Thyroid gland (tissue), 4 donors: Measurements from ENCODE around the gene CUL2. TPM values are rescaled to one million over a fixed set of nuclear protein-coding genes. Genes with fewer than 3 reads are reported as not detected.

Experiments
- DNase-seq, 2 donors: peaks; one replicate each; pipeline ENCODE4 v3.0.0-alpha.2; 2019
- H3K27ac ChIP-seq, 3 donors: fragments of 200-600 bp; sonication (generic); 1 replicate in 2 of 3; 2 replicates in 1 of 3; pipeline ENCODE4 v1.5.1; 2016 to 2019; ENCODE audit warnings: mild to moderate bottlenecking in 1 of 3, moderate library complexity in 1 of 3
- H3K27me3 ChIP-seq: fragments of 200-600 bp; sonication (generic); one replicate; pipeline ENCODE4 v1.5.1; 2019
- H3K36me3 ChIP-seq, 2 donors: fragments of 200-600 bp; sonication (generic); one replicate each; pipeline ENCODE4 v1.5.1; 2016 to 2019
- H3K4me1 ChIP-seq, 2 donors: fragments of 200-600 bp; sonication (generic); one replicate each; pipeline ENCODE4 v1.5.1; 2017 to 2019
- H3K4me3 ChIP-seq, 3 donors: fragments of 200-600 bp; sonication (generic); replicated peaks in 1 of 3; 1 replicate in 2 of 3; 2 replicates in 1 of 3; pipeline ENCODE4 v1.5.1; 2016; ENCODE audit warnings: mild to moderate bottlenecking in 1 of 3
- H3K9me3 ChIP-seq: fragments of 200-600 bp; sonication (generic); one replicate; pipeline ENCODE4 v1.5.1; 2017
- POLR2A ChIP-seq, 2 donors: fragments of 450-650 bp; IDR thresholded peaks; one replicate each; pipeline ENCODE4 v1.6.1; 2017; ENCODE audit warnings: antibody characterized with exemption in 2 of 2, mild to moderate bottlenecking in 2 of 2, moderate library complexity in 1 of 2
- WGBS, 2 donors: methylation state at CpG; one replicate each; pipeline ENCODE4 v1.1.5; 2017; 5-methylcytosine and 5-hydroxymethylcytosine counted together
- intact Hi-C: fragments of 100-400 bp; cut with DNase I; formaldehyde crosslinking; loops from one replicate; pipeline ENCODE4 v1.15.1; 2023
- total RNA-seq, 4 donors: library from RNA; depleted of rRNA; stranded (reverse); fragments of >200 nt; gene quantifications; one replicate each; pipeline ENCODE4 v1.2.3, GENCODE V29; 2016
- TF ChIP-seq, protein P1 (sequence below), 6 experiments: fragments of 200-600 bp in 3 of 6; fragments of 450-650 bp in 3 of 6; sonication (generic) in 3 of 6; IDR thresholded peaks; one replicate each; pipeline ENCODE4 v1.5.1; 2016 to 2019; ENCODE audit warnings: antibody characterized with exemption in 6 of 6, mild to moderate bottlenecking in 2 of 6, inconsistent platforms in 1 of 6, moderate library complexity in 1 of 6

The CUL2 gene
- total RNA-seq, 4 donors from 2014 or later = 16.5 to 19.0 (median 18.2) TPM

DNA sequence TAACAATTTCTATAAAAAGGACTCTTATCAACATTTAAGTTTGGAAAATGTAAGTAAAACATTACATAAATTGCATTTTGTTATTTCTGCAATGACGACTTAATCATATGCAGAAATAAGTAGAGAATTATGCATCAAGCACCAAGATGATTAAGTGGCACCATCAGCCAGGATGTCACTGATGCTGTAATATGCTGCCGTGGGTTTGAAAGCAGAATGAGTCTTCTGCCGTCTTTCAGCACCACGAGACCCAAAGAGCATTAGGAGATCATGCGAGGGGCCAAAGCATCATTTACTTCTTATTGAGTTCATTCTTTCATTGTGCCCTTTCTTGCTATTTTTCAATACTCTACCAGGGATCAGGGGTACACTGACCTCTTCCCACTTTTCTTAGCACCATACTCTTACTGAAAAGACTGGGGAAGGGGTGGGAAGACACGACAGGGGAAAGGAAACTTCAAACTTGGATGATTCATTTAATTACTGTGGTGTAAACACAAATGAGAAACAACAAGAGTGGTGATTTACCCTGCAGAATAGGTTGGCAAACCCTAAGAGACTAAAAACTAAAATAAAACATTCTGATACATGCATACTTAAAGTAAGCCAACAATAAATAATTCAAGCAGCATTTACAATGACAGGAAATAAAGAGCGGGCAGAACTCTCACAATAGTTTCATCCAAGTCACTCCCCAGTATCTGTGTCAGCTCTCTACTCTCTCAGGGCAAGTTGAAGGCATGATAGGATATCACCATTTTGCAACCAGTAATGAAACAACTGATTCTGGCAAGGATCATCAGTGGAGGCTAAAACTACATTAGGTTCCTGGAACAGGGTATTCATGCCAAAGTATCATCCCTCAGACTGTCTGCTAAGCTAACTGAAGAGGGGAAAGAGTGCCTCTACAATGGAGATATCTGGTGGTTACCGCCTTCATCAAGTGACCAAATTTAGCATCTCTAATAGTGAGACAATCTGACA is 70.8 kb downstream of the CUL2 start:
- DNase-seq = no peak
- intact Hi-C loops = no loop called here
- no peak overlapping the region for H3K27ac ChIP-seq
- H3K4me3 ChIP-seq = no peak overlapping the region
- 89% methylated on average over 8 of the region's 8 CpGs for WGBS, 2 donors
- no peak for TF ChIP-seq POLR2A (IDR thresholded peaks at IDR 0.05)
- TF ChIP-seq, protein P1, sequence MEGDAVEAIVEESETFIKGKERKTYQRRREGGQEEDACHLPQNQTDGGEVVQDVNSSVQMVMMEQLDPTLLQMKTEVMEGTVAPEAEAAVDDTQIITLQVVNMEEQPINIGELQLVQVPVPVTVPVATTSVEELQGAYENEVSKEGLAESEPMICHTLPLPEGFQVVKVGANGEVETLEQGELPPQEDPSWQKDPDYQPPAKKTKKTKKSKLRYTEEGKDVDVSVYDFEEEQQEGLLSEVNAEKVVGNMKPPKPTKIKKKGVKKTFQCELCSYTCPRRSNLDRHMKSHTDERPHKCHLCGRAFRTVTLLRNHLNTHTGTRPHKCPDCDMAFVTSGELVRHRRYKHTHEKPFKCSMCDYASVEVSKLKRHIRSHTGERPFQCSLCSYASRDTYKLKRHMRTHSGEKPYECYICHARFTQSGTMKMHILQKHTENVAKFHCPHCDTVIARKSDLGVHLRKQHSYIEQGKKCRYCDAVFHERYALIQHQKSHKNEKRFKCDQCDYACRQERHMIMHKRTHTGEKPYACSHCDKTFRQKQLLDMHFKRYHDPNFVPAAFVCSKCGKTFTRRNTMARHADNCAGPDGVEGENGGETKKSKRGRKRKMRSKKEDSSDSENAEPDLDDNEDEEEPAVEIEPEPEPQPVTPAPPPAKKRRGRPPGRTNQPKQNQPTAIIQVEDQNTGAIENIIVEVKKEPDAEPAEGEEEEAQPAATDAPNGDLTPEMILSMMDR (IDR thresholded peaks at IDR 0.05) = no peak
- no peaks in the 10 kb centered on the region for H3K9me3 ChIP-seq
- H3K36me3 ChIP-seq = peaks cover 2 to 3% of the 10 kb centered on the region in 2 donors
- H3K27me3 ChIP-seq = no peaks in the 10 kb centered on the region
- no peaks in the 10 kb centered on the region for H3K4me1 ChIP-seq

GRCh38 chr10:35017608-35018007 is 72.5 kb downstream of the CUL2 start:
- Histone ChIP-seq H3K9me3 (no peaks in the 10 kb centered on the region), H3K4me3 (no peak overlapping the region), H3K4me1 (no peaks in the 10 kb centered on the region), H3K36me3 (peaks cover 0 to 3% of the 10 kb centered on the region in 2 donors), H3K27ac (no peak overlapping the region), H3K27me3 (no peaks in the 10 kb centered on the region)
- TF ChIP-seq POLR2A (IDR thresholded peaks at IDR 0.05) = no peak
- TF ChIP-seq, protein P1 (IDR thresholded peaks at IDR 0.05) = no peak
- 89 to 95% methylated on average over 5 of the region's 5 CpGs for WGBS, 2 donors
- DNase-seq = no peak
- intact Hi-C loops = no loop called here

DNA sequence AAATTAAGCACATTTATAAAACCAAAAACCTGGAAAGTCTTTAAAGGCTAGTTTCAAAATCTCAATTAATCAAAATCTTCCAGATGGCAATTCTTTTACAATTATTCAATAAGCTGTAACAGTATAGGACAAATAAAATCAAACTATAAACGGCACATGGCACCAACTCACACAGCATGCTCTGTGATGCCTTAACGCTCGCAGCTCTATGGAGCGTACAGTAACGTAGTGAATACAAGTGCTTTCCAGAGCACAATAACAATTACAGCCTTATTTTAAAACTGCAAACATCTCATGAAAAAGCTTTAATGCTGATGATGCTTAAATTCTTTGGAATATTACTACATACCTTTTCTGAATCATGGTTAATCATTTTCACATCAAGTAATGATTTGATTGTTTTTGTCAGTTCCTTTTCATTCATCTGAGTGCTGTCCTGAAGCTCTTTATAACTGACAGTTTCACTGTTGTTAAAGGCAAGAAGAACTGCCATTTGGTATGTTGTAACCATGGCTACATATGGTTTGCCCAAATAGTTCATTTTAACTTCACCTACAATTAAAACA is 74.2 kb downstream of the CUL2 start:
- Histone ChIP-seq H3K36me3 (peaks cover 0 to 10% of the 10 kb centered on the region in 2 donors), H3K27ac (no peak overlapping the region), H3K9me3 (no peaks in the 10 kb centered on the region), H3K4me1 (no peaks in the 10 kb centered on the region), H3K27me3 (no peaks in the 10 kb centered on the region), H3K4me3 (no peak overlapping the region)
- intact Hi-C loops = no loop called here
- TF ChIP-seq POLR2A (IDR thresholded peaks at IDR 0.05) = no peak
- TF ChIP-seq, protein P1 (IDR thresholded peaks at IDR 0.05) = no peak
- no peak for DNase-seq
- WGBS, 2 donors = 93 to 96% methylated on average over 5 of the region's 5 CpGs

DNA sequence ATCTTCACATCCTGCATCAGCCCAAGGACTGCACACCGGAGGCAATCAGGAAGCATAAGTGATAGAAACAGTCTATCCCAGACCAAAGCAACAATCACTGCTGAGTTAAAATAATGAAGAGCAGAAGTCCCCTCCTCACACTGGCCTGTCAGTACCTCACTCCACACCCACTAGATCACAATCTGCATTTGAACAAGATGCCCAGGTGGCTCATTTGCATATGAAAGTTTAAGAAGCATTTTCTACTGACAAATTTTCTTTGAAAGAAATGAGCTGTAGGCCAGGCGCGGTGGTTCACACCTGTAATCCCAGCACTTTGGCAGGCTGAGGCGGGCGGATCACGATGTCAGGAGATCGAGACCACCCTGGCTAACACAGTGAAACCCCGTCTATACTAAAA is 77.4 kb downstream of the CUL2 start:
- peaks cover 0 to 10% of the 10 kb centered on the region in 2 donors for H3K36me3 ChIP-seq
- WGBS, 2 donors = 92 to 94% methylated on average over 8 of the region's 8 CpGs

More for the DNA sequence above, 77.4 kb downstream of the CUL2 start:
- no peaks in the 10 kb centered on the region for H3K9me3 ChIP-seq
- no peak overlapping the region for H3K27ac ChIP-seq
- TF ChIP-seq, protein P1 (IDR thresholded peaks at IDR 0.05) = no peak
- TF ChIP-seq POLR2A (IDR thresholded peaks at IDR 0.05) = no peak
- no peaks in the 10 kb centered on the region for H3K27me3 ChIP-seq
- DNase-seq = no peak
- H3K4me1 ChIP-seq = no peaks in the 10 kb centered on the region
- H3K4me3 ChIP-seq = no peak overlapping the region
- intact Hi-C loops = no loop called here
